ENCODE results near the gene ROPN1L. TPM values are rescaled to one million over a fixed set of nuclear protein-coding genes. Genes with fewer than 3 reads are reported as not detected.

ROPN1L gene
- polyA plus RNA-seq, 3 donors from 2014 or later, result 4.3 to 9.1 (median 5.8) TPM

- H3K36me3 Mint-ChIP-seq, result peaks cover 3 to 19% (median 13%) of the 10 kb centered on the region in 3 donors
- H3K27ac Mint-ChIP-seq, result no peak overlapping the region
- peaks cover 0 to 2% (median 0%) of the 10 kb centered on the region in 3 donors for H3K27me3 Mint-ChIP-seq (ENCODE audit: low read depth in 3 of 3)
- no peaks in the 10 kb centered on the region for H3K4me1 Mint-ChIP-seq
- DNase-seq, result no peak
- H3K9me3 Mint-ChIP-seq, result no peaks in the 10 kb centered on the region
- H3K4me3 Mint-ChIP-seq, result no peak overlapping the region
Observed at GRCh38 chr5:10466446-10467073, 24.9 kb downstream of the ROPN1L start.

DNA sequence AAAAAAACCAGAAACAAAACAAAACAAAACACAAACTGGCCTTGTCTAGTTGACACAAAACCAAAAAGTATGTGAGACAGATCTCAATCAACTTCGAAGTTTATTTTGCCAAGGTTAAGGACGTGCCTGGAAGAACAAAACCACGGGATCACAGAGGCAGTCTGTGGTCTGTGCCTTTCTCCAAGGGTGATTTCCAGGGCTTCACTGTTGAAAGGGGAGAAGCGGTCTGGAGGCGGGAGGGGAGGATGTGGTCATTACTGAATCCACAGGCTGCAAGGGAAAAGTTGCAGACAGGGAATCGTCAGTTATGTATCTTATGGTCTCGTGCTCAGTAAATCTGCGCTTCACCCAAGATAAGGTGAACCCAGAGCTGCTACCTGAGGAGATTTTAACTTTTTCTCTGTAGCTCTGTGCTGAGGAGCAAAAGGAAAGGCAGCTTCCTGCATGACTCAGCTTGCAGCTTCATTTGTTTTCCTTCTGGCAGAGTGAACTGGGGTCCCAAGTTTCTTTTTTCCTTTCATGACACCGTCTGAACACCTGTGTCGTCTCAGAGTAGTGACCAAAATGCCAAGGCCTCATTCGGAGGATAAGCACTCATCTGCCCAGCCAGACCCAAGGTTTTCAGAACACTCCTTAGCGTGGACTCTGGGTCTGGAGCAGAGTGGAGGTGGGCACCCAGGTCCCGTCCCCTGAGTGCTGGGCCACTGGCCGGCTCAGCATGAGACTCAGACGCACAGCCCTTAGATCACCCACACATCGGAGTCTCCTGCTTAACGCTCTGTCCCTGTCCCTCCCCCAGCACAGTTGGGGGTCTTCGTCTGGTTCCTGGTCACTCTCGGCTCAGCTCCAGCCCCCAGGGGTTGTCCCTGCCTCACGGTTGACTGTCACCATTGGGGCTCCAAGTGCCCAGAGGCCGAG, 25.9 kb downstream of the ROPN1L start:
- Mint-ChIP-seq H3K27ac (peak overlapping the region in 1 of 6 donors; percentile 21), H3K4me3 (no peak overlapping the region), H3K4me1 (no peaks in the 10 kb centered on the region), H3K9me3 (no peaks in the 10 kb centered on the region), H3K27me3 (ENCODE audit: low read depth in 3 of 3) (peaks cover 0 to 2% (median 0%) of the 10 kb centered on the region in 3 donors), H3K36me3 (peaks cover 3 to 18% (median 7%) of the 10 kb centered on the region in 3 donors)
- no peak for DNase-seq

GRCh38 chr5:10468256-10468655, 26.6 kb downstream of the ROPN1L start:
- H3K9me3 Mint-ChIP-seq, result peaks cover 0 to 2% (median 0%) of the 10 kb centered on the region in 6 donors
- peak overlapping the region in 1 of 6 donors; percentile 25 for H3K27ac Mint-ChIP-seq
- DNase-seq, result no peak
- no peaks in the 10 kb centered on the region for H3K4me1 Mint-ChIP-seq
- H3K4me3 Mint-ChIP-seq, result no peak overlapping the region
- H3K27me3 Mint-ChIP-seq (ENCODE audit: low read depth in 3 of 3), result peaks cover 0 to 2% (median 0%) of the 10 kb centered on the region in 3 donors
- H3K36me3 Mint-ChIP-seq, result peaks cover 3 to 18% (median 7%) of the 10 kb centered on the region in 3 donors

DNA sequence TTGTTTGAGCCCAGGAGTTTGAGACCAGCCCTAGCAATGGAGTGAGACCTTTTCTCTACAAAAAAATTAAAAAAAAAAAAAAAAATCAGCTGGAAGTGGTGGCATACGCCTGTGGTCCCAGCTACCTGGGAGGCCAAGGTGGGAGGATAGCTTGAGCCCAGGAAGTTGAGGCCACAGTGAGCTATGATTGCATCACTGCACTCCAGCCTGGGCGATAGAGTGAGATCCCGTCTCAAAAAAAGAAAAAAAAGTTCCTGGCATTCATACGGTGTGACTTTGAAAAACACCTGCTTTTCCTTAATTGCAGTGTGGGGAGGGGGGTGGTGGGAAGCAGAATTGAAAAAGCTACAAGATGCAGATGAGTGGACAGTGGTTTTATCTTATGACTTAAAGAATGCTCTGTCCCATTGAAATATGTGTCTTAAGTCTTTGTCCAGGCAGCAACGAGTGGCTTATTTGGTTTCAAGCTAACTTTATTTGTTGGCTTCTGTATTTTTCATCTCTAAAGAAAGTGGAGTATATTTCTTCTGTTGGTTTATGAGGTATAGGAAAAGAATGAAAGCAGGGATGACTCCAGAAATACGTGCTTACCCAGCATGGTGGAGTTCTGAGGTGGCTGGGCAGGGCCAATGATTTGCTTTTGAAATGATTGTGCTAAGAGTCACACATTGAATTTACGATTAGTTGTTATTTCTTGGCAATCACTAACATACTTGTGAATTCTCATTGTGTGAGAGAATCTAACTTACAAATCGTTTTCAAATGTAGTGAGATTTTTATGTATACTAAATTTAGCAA, 27.8 kb downstream of the ROPN1L start:
- peak overlapping the region in 1 of 6 donors; percentile 40 for H3K27ac Mint-ChIP-seq
- peaks cover 0 to 2% (median 0%) of the 10 kb centered on the region in 6 donors for H3K9me3 Mint-ChIP-seq
- no peak for DNase-seq
- peaks cover 0 to 2% (median 0%) of the 10 kb centered on the region in 3 donors for H3K27me3 Mint-ChIP-seq (ENCODE audit: low read depth in 3 of 3)
- no peaks in the 10 kb centered on the region for H3K4me1 Mint-ChIP-seq
- H3K36me3 Mint-ChIP-seq, result peaks cover under 1 to 12% (median 3%) of the 10 kb centered on the region in 3 donors
- no peak overlapping the region for H3K4me3 Mint-ChIP-seq

DNA sequence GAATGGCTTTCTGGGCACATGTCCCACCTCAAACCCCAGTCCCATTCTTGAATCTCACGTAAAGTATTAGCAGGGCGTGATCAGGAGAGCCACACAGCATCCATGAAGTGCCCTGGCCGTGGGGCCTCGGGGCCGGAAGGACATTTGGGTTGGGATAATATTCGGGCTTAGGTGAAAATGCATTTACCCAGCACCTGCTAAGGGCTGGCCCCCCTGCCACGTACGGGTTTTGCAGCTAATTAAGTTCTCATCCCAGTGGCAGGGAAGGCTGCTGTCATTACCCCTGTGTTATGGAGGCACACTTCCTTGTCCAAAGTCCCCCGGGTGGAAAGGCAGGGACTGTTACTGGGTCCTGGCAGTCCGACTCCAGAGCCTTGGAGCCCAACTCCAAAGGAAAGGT, 29.0 kb downstream of the ROPN1L start:
- H3K27me3 Mint-ChIP-seq (ENCODE audit: low read depth in 3 of 3), result peaks cover 0 to 2% (median 0%) of the 10 kb centered on the region in 3 donors
- no peak overlapping the region for H3K27ac Mint-ChIP-seq
- H3K36me3 Mint-ChIP-seq, result peaks cover 3 to 9% (median 5%) of the 10 kb centered on the region in 3 donors
- peaks cover 0 to 4% (median 0%) of the 10 kb centered on the region in 6 donors for H3K9me3 Mint-ChIP-seq
- H3K4me1 Mint-ChIP-seq, result no peaks in the 10 kb centered on the region
- H3K4me3 Mint-ChIP-seq, result no peak overlapping the region
- DNase-seq, result no peak

DNA sequence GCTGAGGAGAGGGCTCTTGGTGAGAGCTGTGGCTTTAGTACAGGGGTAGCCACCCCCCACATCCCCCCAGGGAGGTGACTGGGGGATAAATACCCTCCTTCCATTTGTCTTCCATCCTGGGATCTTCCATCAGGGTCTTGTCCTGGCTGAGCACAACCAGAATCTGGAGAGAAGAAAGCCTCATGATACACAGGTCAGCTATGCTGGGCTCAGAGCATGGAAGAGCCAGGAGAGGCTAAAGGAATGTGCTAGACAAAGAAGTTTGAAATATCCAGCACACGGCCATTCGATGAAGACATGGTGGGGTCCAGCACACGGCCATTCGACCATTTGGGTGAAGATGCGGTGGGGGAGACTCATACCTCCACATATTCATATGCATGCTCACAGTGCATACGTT, 30.0 kb downstream of the ROPN1L start:
- Mint-ChIP-seq H3K36me3 (peaks cover 3 to 9% (median 5%) of the 10 kb centered on the region in 3 donors), H3K9me3 (peaks cover 0 to 4% (median 0%) of the 10 kb centered on the region in 6 donors), H3K4me1 (no peaks in the 10 kb centered on the region), H3K27me3 (ENCODE audit: low read depth in 3 of 3) (peaks cover 0 to 2% (median 2%) of the 10 kb centered on the region in 3 donors), H3K27ac (no peak overlapping the region), H3K4me3 (no peak overlapping the region)
- no peak for DNase-seq

DNA sequence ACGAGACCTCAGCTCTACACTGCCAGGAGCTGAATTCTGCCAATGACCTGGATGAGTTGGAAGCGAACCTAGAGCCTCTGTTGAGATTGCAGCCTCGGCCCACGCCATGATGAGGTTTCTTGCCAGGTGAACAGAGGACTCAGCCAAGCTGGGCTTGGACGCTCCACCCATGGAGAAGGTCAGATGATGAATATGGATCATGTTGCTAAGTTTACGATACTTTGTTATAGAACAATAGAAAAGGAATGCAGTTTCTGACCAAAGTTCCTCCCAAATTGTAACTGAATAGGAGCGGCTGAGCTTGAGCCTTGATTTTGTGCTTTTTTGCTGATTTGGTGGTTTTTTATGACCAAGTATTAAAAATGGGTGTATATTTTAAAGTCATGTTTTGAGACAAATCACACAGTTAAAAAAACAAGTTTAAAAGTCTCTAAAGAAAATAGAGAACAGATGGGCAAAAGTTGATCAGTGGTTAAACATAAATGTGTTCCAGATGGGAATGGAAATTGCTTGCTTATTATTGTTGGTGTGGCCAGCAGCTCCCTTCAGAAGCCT, 32.9 kb downstream of the ROPN1L start:
- Mint-ChIP-seq H3K27ac (no peak overlapping the region), H3K4me1 (no peaks in the 10 kb centered on the region), H3K36me3 (peaks cover 3 to 8% (median 5%) of the 10 kb centered on the region in 3 donors), H3K27me3 (ENCODE audit: low read depth in 3 of 3) (peaks cover 0 to 9% (median 2%) of the 10 kb centered on the region in 3 donors), H3K4me3 (no peak overlapping the region), H3K9me3 (peaks cover 0 to 4% (median 0%) of the 10 kb centered on the region in 6 donors)
- DNase-seq, result no peak

DNA sequence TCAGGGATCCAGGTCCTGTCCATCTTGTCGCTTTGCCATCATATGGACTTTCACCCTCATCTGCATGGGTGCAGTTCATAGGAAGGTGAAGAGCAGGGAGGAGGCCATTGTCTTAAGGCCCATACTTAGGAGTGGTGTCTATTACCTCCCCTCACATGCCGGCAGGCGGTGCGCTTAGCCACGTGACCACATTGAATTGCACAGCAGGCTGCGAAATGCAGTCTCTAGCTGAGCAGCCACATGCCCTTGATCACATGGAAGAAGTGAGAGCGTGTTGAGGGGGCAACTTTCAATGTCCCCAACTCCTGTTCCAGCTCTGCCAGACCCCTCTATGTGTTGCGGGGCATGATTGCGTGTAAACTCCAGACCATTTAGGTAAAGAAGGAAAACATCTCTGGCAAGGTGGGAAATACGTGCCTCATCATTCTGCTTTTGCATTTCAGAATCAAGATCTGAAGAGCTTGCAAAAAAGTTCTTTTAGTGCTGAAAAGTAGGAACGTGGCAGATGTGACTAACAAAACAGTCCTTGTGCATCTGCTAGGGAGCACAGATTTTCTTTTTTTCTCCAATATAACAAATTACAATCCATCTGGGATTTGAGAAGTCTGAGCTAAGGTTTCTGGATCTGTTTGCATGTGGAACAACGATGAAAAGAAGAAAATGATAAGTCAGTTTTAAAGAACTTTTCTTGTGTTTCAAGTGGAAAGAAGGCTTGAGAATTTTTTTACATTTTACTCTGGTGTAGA, 34.4 kb downstream of the ROPN1L start:
- no peak overlapping the region for H3K4me3 Mint-ChIP-seq

DNA sequence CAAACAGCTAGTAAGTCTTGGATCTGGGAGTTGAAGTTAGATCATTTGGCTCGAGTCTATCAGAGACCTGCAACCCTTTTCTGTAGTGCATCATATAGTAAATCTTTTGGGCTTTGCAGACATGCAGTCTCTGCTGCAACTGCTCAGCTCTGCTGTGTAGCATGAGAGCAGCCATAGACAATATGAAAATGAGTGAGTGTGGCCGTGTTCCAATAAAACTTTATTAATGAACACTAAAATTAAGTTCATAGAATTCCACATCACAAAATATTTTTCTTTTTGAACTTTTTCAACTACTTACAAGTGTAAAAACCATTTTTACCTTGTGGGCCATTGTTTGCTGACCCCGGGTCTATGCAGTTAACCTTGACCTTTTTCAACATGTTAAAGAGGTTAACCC, 35.2 kb downstream of the ROPN1L start:
- Mint-ChIP-seq H3K27ac (no peak overlapping the region), H3K4me3 (no peak overlapping the region), H3K27me3 (ENCODE audit: low read depth in 3 of 3) (peaks cover 0 to 9% (median 1%) of the 10 kb centered on the region in 3 donors), H3K4me1 (no peaks in the 10 kb centered on the region), H3K36me3 (peaks cover 3 to 8% (median 5%) of the 10 kb centered on the region in 3 donors), H3K9me3 (peaks cover 0 to 4% (median 0%) of the 10 kb centered on the region in 6 donors)
- no peak for DNase-seq

More for the DNA sequence above, 34.4 kb downstream of the ROPN1L start:
- H3K4me1 Mint-ChIP-seq, result no peaks in the 10 kb centered on the region
- H3K27me3 Mint-ChIP-seq (ENCODE audit: low read depth in 3 of 3), result peaks cover 0 to 9% (median 2%) of the 10 kb centered on the region in 3 donors
- DNase-seq, result no peak
- H3K36me3 Mint-ChIP-seq, result peaks cover 3 to 8% (median 5%) of the 10 kb centered on the region in 3 donors
- H3K9me3 Mint-ChIP-seq, result peaks cover 0 to 4% (median 0%) of the 10 kb centered on the region in 6 donors
- H3K27ac Mint-ChIP-seq, result no peak overlapping the region

DNA sequence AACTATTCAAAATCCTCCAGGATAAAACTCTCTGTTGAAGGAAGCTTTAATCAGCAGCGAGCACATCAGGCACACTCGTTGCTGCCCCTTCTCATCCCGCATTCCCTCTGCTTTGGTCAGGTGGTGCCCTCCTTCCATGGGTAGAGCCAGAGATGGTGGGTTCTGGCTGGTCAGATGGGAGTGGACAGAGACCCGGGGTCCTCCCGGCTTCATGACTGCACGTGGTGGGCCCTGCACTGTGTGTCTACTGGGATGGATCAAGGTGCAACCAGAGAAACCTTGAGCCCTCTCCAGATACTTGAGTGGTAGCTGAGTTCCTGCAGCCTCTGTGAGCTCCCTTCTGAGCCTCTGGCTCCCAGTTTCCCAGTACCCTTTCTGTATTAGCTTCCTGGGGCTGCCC, 36.3 kb downstream of the ROPN1L start:
- peaks cover 8 to 15% (median 9%) of the 10 kb centered on the region in 3 donors for H3K36me3 Mint-ChIP-seq
- no peak overlapping the region for H3K27ac Mint-ChIP-seq
- peaks cover 0 to 10% (median 1%) of the 10 kb centered on the region in 3 donors for H3K27me3 Mint-ChIP-seq (ENCODE audit: low read depth in 3 of 3)
- peaks cover 0 to 4% (median 0%) of the 10 kb centered on the region in 6 donors for H3K9me3 Mint-ChIP-seq
- no peak overlapping the region for H3K4me3 Mint-ChIP-seq
- no peak for DNase-seq
- H3K4me1 Mint-ChIP-seq, result no peaks in the 10 kb centered on the region

GRCh38 chr5:10478436-10478835, 36.8 kb downstream of the ROPN1L start:
- Mint-ChIP-seq H3K27ac (no peak overlapping the region), H3K4me3 (no peak overlapping the region), H3K36me3 (peaks cover 8 to 15% (median 9%) of the 10 kb centered on the region in 3 donors), H3K27me3 (ENCODE audit: low read depth in 3 of 3) (peaks cover 0 to 10% (median 1%) of the 10 kb centered on the region in 3 donors), H3K9me3 (peaks cover 0 to 2% (median 0%) of the 10 kb centered on the region in 6 donors), H3K4me1 (no peaks in the 10 kb centered on the region)
- DNase-seq, result no peak

- Mint-ChIP-seq H3K27ac (no peak overlapping the region), H3K27me3 (ENCODE audit: low read depth in 3 of 3) (peaks cover 0 to 10% (median 1%) of the 10 kb centered on the region in 3 donors), H3K4me1 (no peaks in the 10 kb centered on the region), H3K9me3 (peaks cover 0 to 2% (median 0%) of the 10 kb centered on the region in 6 donors), H3K4me3 (no peak overlapping the region), H3K36me3 (peaks cover 8 to 15% (median 9%) of the 10 kb centered on the region in 3 donors)
- no peak for DNase-seq
Observed at GRCh38 chr5:10479154-10479721, 37.6 kb downstream of the ROPN1L start.

All from immature natural killer cell (primary cell).